MM.1S (cell line): Measurements from ENCODE around the gene EDAR.

Experiments
- DNase-seq: peaks from one replicate; pipeline ENCODE4 v3.0.0-alpha.2; 2015
- H2AFZ ChIP-seq: fragments of 300-600 bp; sonication (generic); 2 replicates; pipeline ENCODE4 v1.6.0; 2016; ENCODE audit warnings: antibody characterized with exemption, low read length
- H3F3A ChIP-seq: fragments of 300-600 bp; sonication (generic); 2 replicates; pipeline ENCODE4 v1.6.1; 2016; ENCODE audit warnings: mild to moderate bottlenecking, antibody characterized with exemption, low read length, moderate library complexity, mixed read lengths; ENCODE audit not compliant: insufficient read depth
- H3K27ac ChIP-seq: fragments of 300-600 bp; sonication (generic); 2 replicates; pipeline ENCODE4 v1.5.1; 2016; ENCODE audit warnings: mild to moderate bottlenecking, low read length
- H3K27me3 ChIP-seq: fragments of 300-600 bp; sonication (generic); replicated peaks from 2 replicates; pipeline ENCODE4 v1.6.0; 2016; ENCODE audit warnings: low read length; ENCODE audit not compliant: insufficient read depth
- H3K36me3 ChIP-seq: fragments of 300-600 bp; sonication (generic); replicated peaks from 2 replicates; pipeline ENCODE4 v1.6.1; 2016; ENCODE audit warnings: mild to moderate bottlenecking, low read length, mixed read lengths; ENCODE audit not compliant: insufficient read depth
- H3K4me1 ChIP-seq: fragments of 300-600 bp; sonication (generic); 2 replicates; pipeline ENCODE4 v1.6.1; 2016; ENCODE audit warnings: low read length, mixed read lengths
- H3K4me2 ChIP-seq: fragments of 300-600 bp; sonication (generic); 2 replicates; pipeline ENCODE4 v1.6.0; 2016; ENCODE audit warnings: low read depth, low read length
- H3K4me3 ChIP-seq: fragments of 300-600 bp; sonication (generic); 2 replicates; pipeline ENCODE4 v1.5.1; 2016; ENCODE audit warnings: low read length, mixed read lengths
- H3K79me2 ChIP-seq: fragments of 300-600 bp; sonication (generic); 2 replicates; pipeline ENCODE4 v1.6.1; 2016; ENCODE audit warnings: mixed run types, low read length, mixed read lengths
- H3K9ac ChIP-seq: fragments of 300-600 bp; sonication (generic); 2 replicates; pipeline ENCODE4 v1.6.1; 2016; ENCODE audit warnings: low read length, mixed read lengths
- H3K9me2 ChIP-seq: fragments of 300-600 bp; sonication (generic); replicated peaks from 2 replicates; pipeline ENCODE4 v1.6.1; 2016; ENCODE audit warnings: mild to moderate bottlenecking, low read length, mixed read lengths; ENCODE audit not compliant: insufficient read depth
- H3K9me3 ChIP-seq: fragments of 300-600 bp; sonication (generic); replicated peaks from 2 replicates; pipeline ENCODE4 v1.6.1; 2016; ENCODE audit warnings: mild to moderate bottlenecking, low read length, mixed read lengths; ENCODE audit not compliant: insufficient read depth
- H4K20me1 ChIP-seq: fragments of 300-600 bp; sonication (generic); 2 replicates; pipeline ENCODE4 v1.6.1; 2016; ENCODE audit warnings: mild to moderate bottlenecking, low read length, moderate library complexity, mixed read lengths; ENCODE audit not compliant: insufficient read depth
- EZH2 ChIP-seq: fragments of 300-600 bp; sonication (generic); optimal IDR thresholded peaks from 2 replicates; pipeline ENCODE3; 2017; ENCODE audit warnings: low read depth, mild to moderate bottlenecking, antibody characterized with exemption, low read length, mixed read lengths
- EZH2phosphoT487 ChIP-seq: fragments of 300-600 bp; sonication (generic); IDR thresholded peaks from 2 replicates; pipeline ENCODE4 v1.6.1; 2018; ENCODE audit warnings: antibody characterized with exemption, low read length
- TF ChIP-seq, protein P1 (sequence below): fragments of 300-600 bp; sonication (generic); IDR thresholded peaks from 2 replicates; pipeline ENCODE4 v1.5.1; 2016; ENCODE audit warnings: antibody characterized with exemption, low read length, mixed read lengths

EDAR gene

DNA sequence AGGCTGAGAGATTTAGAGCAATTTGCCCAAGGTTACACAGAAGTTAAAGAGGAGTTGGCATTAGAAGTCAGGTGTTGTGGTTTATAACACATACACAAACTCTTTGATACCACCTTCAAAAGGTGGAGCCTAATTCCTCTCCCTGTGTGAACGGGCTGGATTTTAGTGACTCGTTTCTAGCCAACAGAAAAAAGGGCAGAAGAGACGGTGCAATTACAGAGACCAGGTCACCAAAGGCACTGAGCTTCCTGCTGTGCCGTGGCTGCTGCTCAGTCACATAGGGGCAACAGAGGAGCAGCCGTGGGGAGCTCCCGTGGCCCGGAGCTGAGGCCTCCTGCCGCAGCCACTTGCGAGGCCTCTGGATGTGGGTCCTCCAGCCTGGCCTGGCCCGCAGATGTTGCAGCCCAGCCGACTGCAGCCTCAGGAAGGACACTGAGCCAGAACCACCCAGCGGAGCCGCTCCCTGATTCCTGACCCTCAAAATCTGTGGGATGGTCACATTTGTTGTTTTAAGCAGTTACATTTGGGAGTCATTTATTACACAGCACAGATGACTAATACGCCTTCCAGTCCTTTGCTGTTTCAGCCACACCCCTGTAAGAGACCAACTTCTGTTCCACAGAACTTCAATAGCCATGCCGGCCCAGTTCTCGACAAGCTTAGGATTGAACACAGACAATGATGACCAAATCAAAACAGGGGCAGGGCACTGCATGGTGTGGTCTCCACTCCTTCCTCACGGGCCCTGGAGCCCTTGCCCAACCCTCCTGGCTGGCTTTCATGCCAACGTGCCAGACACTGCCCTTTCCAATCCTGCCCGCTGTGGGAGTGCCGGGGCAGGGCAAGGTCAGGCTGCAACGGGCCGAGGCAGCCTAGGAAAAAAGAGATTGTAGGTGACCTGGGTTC lies 17.1 kb downstream of the EDAR start:
- Histone ChIP-seq H3K4me1 (peaks cover 15% of the 10 kb centered on the region), H3K36me3 (no peaks in the 10 kb centered on the region), H4K20me1 (no peaks in the 10 kb centered on the region), H3K27ac (no peak overlapping the region), H2AFZ (no peak overlapping the region), H3K4me3 (no peak overlapping the region), H3K79me2 (no peaks in the 10 kb centered on the region), H3K9me2 (no peaks in the 10 kb centered on the region), H3K9ac (no peak overlapping the region), H3K4me2 (no peak overlapping the region), H3F3A (no peaks in the 10 kb centered on the region), H3K9me3 (no peaks in the 10 kb centered on the region), H3K27me3 (no peaks in the 10 kb centered on the region)
- DNase-seq: no peak
- TF ChIP-seq, protein P1, sequence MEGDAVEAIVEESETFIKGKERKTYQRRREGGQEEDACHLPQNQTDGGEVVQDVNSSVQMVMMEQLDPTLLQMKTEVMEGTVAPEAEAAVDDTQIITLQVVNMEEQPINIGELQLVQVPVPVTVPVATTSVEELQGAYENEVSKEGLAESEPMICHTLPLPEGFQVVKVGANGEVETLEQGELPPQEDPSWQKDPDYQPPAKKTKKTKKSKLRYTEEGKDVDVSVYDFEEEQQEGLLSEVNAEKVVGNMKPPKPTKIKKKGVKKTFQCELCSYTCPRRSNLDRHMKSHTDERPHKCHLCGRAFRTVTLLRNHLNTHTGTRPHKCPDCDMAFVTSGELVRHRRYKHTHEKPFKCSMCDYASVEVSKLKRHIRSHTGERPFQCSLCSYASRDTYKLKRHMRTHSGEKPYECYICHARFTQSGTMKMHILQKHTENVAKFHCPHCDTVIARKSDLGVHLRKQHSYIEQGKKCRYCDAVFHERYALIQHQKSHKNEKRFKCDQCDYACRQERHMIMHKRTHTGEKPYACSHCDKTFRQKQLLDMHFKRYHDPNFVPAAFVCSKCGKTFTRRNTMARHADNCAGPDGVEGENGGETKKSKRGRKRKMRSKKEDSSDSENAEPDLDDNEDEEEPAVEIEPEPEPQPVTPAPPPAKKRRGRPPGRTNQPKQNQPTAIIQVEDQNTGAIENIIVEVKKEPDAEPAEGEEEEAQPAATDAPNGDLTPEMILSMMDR: no peak
- TF ChIP-seq EZH2phosphoT487: no peak
- TF ChIP-seq EZH2: no peak

DNA sequence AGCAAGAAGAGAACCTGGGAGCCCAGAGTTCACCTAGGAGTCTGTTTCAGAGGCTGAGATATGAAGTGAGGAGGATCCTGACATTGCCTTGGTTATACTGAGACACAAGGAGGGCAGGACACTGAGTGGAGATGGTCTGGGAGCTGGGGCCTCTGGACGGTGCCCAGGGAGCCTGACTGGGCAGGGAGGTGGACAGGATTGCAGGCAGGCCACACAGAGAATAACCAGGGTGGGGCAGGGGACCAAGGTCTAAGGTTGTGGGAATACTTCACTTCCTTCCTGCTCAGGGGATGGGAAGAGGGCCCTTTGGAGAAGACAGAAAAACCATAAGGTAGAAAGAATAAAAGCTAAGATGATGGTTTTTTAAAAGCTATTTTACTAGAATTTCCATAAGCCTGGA lies 18.7 kb downstream of the EDAR start:
- H3F3A ChIP-seq: no peaks in the 10 kb centered on the region
- H3K4me3 ChIP-seq: no peak overlapping the region
- H3K4me1 ChIP-seq: peaks cover 7% of the 10 kb centered on the region

DNA sequence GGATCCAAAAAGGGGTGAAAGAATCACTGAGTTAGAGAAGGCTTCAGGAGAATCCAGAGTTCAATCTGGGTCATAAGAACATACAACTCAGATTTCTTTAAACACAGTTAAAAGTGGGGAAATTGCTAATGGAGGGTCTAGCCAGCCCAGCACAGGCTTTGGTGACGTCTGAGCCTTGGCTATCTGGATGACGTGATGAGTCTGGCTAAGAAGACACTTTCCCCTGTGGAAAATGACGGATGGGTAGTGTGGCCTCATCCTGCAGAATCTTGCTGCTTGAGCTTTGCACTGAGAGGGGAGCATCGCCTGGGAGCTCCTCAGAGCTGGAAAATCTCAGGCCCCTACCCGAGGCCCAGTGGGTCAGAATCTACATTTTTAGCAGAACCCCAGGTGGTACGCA lies 19.2 kb downstream of the EDAR start:
- H3K9me3 ChIP-seq: no peaks in the 10 kb centered on the region
- H2AFZ ChIP-seq: no peak overlapping the region
- H3K36me3 ChIP-seq: no peaks in the 10 kb centered on the region
- H4K20me1 ChIP-seq: no peaks in the 10 kb centered on the region
- TF ChIP-seq EZH2phosphoT487: no peak
- no peak for TF ChIP-seq EZH2
- TF ChIP-seq, protein P1: no peak
- no peak overlapping the region for H3K4me3 ChIP-seq
- no peaks in the 10 kb centered on the region for H3K79me2 ChIP-seq
- H3K9ac ChIP-seq: no peak overlapping the region
- no peak overlapping the region for H3K27ac ChIP-seq
- peaks cover 4% of the 10 kb centered on the region for H3K4me1 ChIP-seq
- no peaks in the 10 kb centered on the region for H3K9me2 ChIP-seq
- DNase-seq: no peak
- no peak overlapping the region for H3K4me2 ChIP-seq
- no peaks in the 10 kb centered on the region for H3K27me3 ChIP-seq
- no peaks in the 10 kb centered on the region for H3F3A ChIP-seq

More for the DNA sequence above, 18.7 kb downstream of the EDAR start:
- TF ChIP-seq, protein P1: no peak
- no peak for TF ChIP-seq EZH2
- TF ChIP-seq EZH2phosphoT487: no peak
- H3K27me3 ChIP-seq: no peaks in the 10 kb centered on the region
- H3K27ac ChIP-seq: no peak overlapping the region
- no peak overlapping the region for H3K4me2 ChIP-seq
- H3K79me2 ChIP-seq: no peaks in the 10 kb centered on the region
- H3K9me3 ChIP-seq: no peaks in the 10 kb centered on the region
- H4K20me1 ChIP-seq: no peaks in the 10 kb centered on the region
- H3K36me3 ChIP-seq: no peaks in the 10 kb centered on the region
- DNase-seq: no peak
- no peaks in the 10 kb centered on the region for H3K9me2 ChIP-seq
- no peak overlapping the region for H2AFZ ChIP-seq
- no peak overlapping the region for H3K9ac ChIP-seq
